ENCODE measurements around the gene CPHXL.

The CPHXL gene

DNA sequence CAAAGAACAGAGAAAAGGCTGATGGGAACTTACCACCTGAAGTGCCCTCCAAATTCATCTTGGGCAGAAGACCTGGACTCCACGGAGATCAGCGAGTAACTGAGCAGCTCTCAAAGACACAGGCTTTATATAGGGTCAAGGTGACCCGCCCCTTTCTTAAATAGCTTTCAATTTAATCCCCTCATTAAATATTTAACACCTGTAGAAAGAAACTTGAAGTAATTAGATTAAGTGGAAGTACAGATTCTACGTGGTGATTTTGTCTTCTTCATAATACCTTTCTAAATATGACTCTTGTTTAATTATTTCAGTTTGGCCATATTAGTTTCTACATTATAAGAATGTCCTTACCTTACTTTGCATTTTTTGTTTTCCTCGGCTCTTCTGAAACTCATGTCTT is 24.9 kb downstream of the CPHXL start, which contains the start of gene DUXB:
Gene DUXB (minus strand): TSS at position 101 of the 400 bp plus-strand sequence. CDS start 43 bp downstream, at position 58.
- no peak for DNase-seq (ENCODE audit: low read depth)

DNA sequence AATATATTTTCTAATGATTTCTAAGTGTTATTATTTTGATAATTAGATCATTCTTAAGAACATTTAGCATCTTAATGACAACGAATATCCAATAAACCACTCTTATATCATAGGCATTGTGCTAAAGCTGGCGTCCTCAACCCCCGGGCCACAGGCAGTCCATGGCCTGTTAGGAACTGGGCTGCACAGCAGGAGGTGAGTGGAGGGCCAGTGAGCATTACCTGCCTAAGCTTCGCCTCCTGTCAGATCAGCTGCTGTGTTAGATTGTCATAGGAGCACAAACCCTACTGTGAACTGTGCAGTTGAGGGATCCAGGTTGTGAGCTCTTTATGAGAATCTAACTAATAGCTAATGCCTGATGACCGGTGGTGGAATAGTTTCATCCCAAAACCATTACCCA is 28.7 kb downstream of the CPHXL start:
- DNase-seq (ENCODE audit: low read depth) = no peak

GRCh38 chr16:75695708-75696107 is 30.6 kb downstream of the CPHXL start:
- DNase-seq (ENCODE audit: low read depth) = peak; percentile 32

GRCh38 chr16:75687361-75687760 is 38.9 kb downstream of the CPHXL start:
- no peak for DNase-seq (ENCODE audit: low read depth)

DNA sequence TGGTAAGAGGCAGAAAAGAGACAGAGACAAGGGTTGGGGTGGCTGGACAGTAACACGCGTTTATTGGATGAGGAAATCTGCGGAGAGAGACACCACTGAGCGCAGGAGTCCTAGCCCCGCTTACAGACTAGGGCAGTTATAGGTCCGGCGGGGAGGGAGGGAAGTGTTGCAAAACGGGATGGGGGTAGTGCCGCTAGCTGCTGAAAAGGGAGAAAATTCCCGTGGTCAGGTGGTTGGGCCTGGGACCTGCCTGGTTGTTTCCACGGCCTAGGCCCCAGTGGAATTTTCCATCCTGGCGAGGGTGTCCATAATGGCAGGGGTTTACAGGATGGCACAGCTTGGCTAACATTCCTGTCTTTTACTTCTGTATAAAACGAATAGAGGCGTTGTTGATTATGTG is 44.0 kb downstream of the CPHXL start:
- DNase-seq (ENCODE audit: low read depth) = no peak

DNA sequence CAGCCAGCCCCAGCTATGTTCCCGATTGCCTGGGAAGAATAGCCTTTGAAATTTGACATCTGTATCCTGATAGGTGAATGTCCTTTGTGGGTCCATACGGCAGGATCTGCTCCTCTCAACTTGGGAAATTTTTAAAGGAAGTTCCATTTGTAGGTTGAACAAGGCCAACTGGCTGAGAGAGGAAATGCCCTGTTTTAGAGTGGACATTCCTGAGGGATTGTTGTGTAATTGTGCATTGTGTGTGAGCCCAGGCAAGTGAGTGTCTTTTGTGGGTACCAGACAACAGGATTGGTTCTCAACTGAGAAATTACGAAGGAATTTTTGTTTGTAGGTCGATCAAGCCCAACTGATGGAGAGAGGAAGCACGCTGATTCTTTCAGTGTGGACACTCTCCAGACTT is 46.9 kb downstream of the CPHXL start:
- DNase-seq (ENCODE audit: low read depth) = no peak

DNA sequence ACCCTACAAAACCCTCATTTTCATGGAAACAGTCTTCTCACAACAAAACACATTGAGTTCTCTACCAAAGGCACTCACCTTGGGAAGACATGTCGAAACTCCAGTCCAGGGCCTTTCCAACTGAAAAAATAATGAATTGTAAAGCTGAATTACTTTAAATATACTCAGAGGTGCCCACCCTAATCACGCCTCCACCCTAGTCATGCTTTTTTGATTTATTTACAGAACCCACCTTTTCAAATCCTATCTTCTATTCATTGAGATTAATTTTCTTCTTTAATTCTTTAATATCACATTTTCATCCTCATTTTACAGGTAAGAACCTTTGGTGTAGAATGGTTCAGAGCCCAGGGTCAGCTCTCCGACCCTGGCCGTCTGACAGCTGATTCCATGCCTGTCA is 49.4 kb downstream of the CPHXL start, which contains the start of gene CPHXL2:
Gene CPHXL2 (minus strand): TSS at position 101 of the 400 bp plus-strand sequence. CDS start 10 bp downstream, at position 91.
- no peak for DNase-seq (ENCODE audit: low read depth)

DNA sequence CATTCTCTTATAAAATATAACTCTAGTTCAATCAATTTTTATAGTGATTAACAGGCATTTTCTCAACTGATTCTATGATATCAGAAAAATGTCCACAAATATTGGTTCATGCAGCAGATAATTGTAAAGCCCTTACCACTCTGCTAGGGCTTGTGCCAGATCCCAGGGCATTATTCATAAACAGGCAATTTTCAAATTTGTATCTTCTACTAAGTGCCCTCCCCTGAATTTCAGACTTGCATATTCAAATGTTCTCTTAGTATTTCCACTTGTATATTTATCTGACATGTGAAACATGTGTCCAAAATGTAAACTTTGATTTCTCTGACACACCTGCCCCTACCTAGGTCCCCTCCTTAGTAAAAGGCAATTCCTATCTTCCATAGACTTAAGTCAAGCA is 58.8 kb downstream of the CPHXL start:
- DNase-seq (ENCODE audit: low read depth) = no peak
